Activated CD4-positive, alpha-beta T cell treated with anti-CD3 and anti-CD28 coated beads for 48 hours (primary cell): ENCODE measurements around the gene GPHN.

Source experiments
- DNase-seq: peaks from one replicate; pipeline ENCODE4 v3.0.0-alpha.2; 2020

Gene GPHN

GRCh38 chr14:67071506-67071905 lies 563.6 kb downstream of the GPHN start:
- no peak for DNase-seq

- no peak for DNase-seq
Observed at GRCh38 chr14:67077921-67078320, 570.0 kb downstream of the GPHN start.

- no peak for DNase-seq
Observed at GRCh38 chr14:67079846-67080245, 571.9 kb downstream of the GPHN start.

- no peak for DNase-seq
Observed at GRCh38 chr14:67108230-67108629, 600.3 kb downstream of the GPHN start.

GRCh38 chr14:67111022-67111421 lies 603.1 kb downstream of the GPHN start:
- DNase-seq, result no peak

- no peak for DNase-seq
Observed at GRCh38 chr14:67112344-67112743, 604.4 kb downstream of the GPHN start.

- DNase-seq, result no peak
Observed at GRCh38 chr14:67127174-67127573, 619.2 kb downstream of the GPHN start.

GRCh38 chr14:67129768-67130167 lies 621.8 kb downstream of the GPHN start:
- no peak for DNase-seq

GRCh38 chr14:67131691-67132090 lies 623.7 kb downstream of the GPHN start:
- no peak for DNase-seq

- no peak for DNase-seq
Observed at GRCh38 chr14:67133144-67133543, 625.2 kb downstream of the GPHN start.

- DNase-seq, result no peak
Observed at GRCh38 chr14:67133595-67134441, 625.9 kb downstream of the GPHN start.

GRCh38 chr14:67137744-67138371 lies 629.9 kb downstream of the GPHN start:
- DNase-seq, result no peak

- no peak for DNase-seq
Observed at GRCh38 chr14:67140556-67140955, 632.6 kb downstream of the GPHN start.

- DNase-seq, result no peak
Observed at GRCh38 chr14:67141146-67141900, 633.4 kb downstream of the GPHN start.

- no peak for DNase-seq
Observed at GRCh38 chr14:67151082-67151666, 643.2 kb downstream of the GPHN start.

- no peak for DNase-seq
Observed at GRCh38 chr14:67158566-67158965, 650.6 kb downstream of the GPHN start.

GRCh38 chr14:67162385-67162784 lies 654.4 kb downstream of the GPHN start:
- DNase-seq, result no peak

- DNase-seq, result peak; percentile 48
Observed at GRCh38 chr14:67166450-67166853, 658.5 kb downstream of the GPHN start.

- DNase-seq, result no peak
Observed at GRCh38 chr14:67167420-67168109, 659.6 kb downstream of the GPHN start.

- no peak for DNase-seq
Observed at GRCh38 chr14:67168110-67168441, 660.1 kb downstream of the GPHN start.

- DNase-seq, result no peak
Observed at GRCh38 chr14:67170660-67171059, 662.7 kb downstream of the GPHN start.

GRCh38 chr14:67172056-67172455 lies 664.1 kb downstream of the GPHN start:
- DNase-seq, result no peak

- DNase-seq, result no peak
Observed at GRCh38 chr14:67172520-67172919, 664.6 kb downstream of the GPHN start.
